ENCODE results near the gene STRAP.
A peak's percentile ranks its signal among the peaks of the same experiment; 100 is the strongest.

The STRAP gene

GRCh38 chr12:15879413-15879812 is 2.8 kb upstream of the STRAP start:
- H3K27ac ChIP-seq (ENCODE audit: low read length), result no peak overlapping the region
- H3K27me3 ChIP-seq (ENCODE audit: insufficient read depth, low read length, poor library complexity), result no peaks in the 10 kb centered on the region
- H3K9me3 ChIP-seq (ENCODE audit: insufficient read depth, low read length, severe bottlenecking), result no peaks in the 10 kb centered on the region
- H2AFZ ChIP-seq (ENCODE audit: low read depth, low read length), result no peak overlapping the region
- H3K4me3 ChIP-seq (ENCODE audit: low read depth in 1 of 2, low read length in 2 of 2), result no peak overlapping the region
- ATAC-seq (ENCODE audit: insufficient read depth, low read depth), result no peak
- H3K79me2 ChIP-seq (ENCODE audit: insufficient read depth, low read length), result peaks cover 29% of the 10 kb centered on the region
- no peak for DNase-seq
- no peak overlapping the region for H3K9ac ChIP-seq (ENCODE audit: low read depth, low read length)
- H3K4me2 ChIP-seq (ENCODE audit: insufficient read depth, low read length), result no peak overlapping the region
- TF ChIP-seq CTCF (IDR thresholded peaks at IDR 0.05; ENCODE audit: borderline replicate concordance, extremely low read depth, low read length, poor library complexity, severe bottlenecking) (no peak), EZH2 (IDR thresholded peaks at IDR 0.05; ENCODE audit: borderline replicate concordance, low read depth, low read length, severe bottlenecking) (no peak)
- H3K4me1 ChIP-seq (ENCODE audit: insufficient read depth, low read length), result peaks cover 26% of the 10 kb centered on the region
- peaks cover 14% of the 10 kb centered on the region for H3K36me3 ChIP-seq (ENCODE audit: insufficient read depth, low read length)
- H4K20me1 ChIP-seq (ENCODE audit: insufficient read depth, low read length), result peaks cover 20% of the 10 kb centered on the region

- DNase-seq (no peak), ATAC-seq (ENCODE audit: insufficient read depth, low read depth) (no peak)
- no peak overlapping the region for H3K9ac ChIP-seq (ENCODE audit: low read depth, low read length)
- H2AFZ ChIP-seq (ENCODE audit: low read depth, low read length), result peak overlapping the region; percentile 51; the same call in 1 of the 2 replicates
- H3K9me3 ChIP-seq (ENCODE audit: insufficient read depth, low read length, severe bottlenecking), result no peaks in the 10 kb centered on the region
- peaks cover 39% of the 10 kb centered on the region for H3K4me1 ChIP-seq (ENCODE audit: insufficient read depth, low read length)
- peak overlapping the region; percentile 81; the same call in 1 of the 2 replicates for H3K4me2 ChIP-seq (ENCODE audit: insufficient read depth, low read length)
- H4K20me1 ChIP-seq (ENCODE audit: insufficient read depth, low read length), result peaks cover 31% of the 10 kb centered on the region
- H3K27me3 ChIP-seq (ENCODE audit: insufficient read depth, low read length, poor library complexity), result no peaks in the 10 kb centered on the region
- H3K36me3 ChIP-seq (ENCODE audit: insufficient read depth, low read length), result peaks cover 24% of the 10 kb centered on the region
- no peak for TF ChIP-seq CTCF (IDR thresholded peaks at IDR 0.05; ENCODE audit: borderline replicate concordance, extremely low read depth, low read length, poor library complexity, severe bottlenecking)
- no peak overlapping the region for H3K4me3 ChIP-seq (ENCODE audit: low read depth in 1 of 2, low read length in 2 of 2)
- H3K79me2 ChIP-seq (ENCODE audit: insufficient read depth, low read length), result peaks cover 42% of the 10 kb centered on the region
- H3K27ac ChIP-seq (ENCODE audit: low read length), result no peak overlapping the region
Observed at GRCh38 chr12:15880721-15881120, 1.5 kb upstream of the STRAP start.

GRCh38 chr12:15883536-15883935 is 1.3 kb downstream of the STRAP start:
- Histone ChIP-seq H3K4me2 (ENCODE audit: insufficient read depth, low read length) (peak overlapping the region; percentile 81), H2AFZ (ENCODE audit: low read depth, low read length) (no peak overlapping the region), H3K27ac (ENCODE audit: low read length) (no peak overlapping the region), H3K79me2 (ENCODE audit: insufficient read depth, low read length) (peaks cover 70% of the 10 kb centered on the region), H3K36me3 (ENCODE audit: insufficient read depth, low read length) (peaks cover 50% of the 10 kb centered on the region), H3K9me3 (ENCODE audit: insufficient read depth, low read length, severe bottlenecking) (no peaks in the 10 kb centered on the region), H3K27me3 (ENCODE audit: insufficient read depth, low read length, poor library complexity) (no peaks in the 10 kb centered on the region), H3K4me3 (ENCODE audit: low read depth in 1 of 2, low read length in 2 of 2) (peak overlapping the region; percentile 98 to 99; a peak in 3 of 4 replicates), H3K4me1 (ENCODE audit: insufficient read depth, low read length) (peaks cover 50% of the 10 kb centered on the region), H4K20me1 (ENCODE audit: insufficient read depth, low read length) (peaks cover 53% of the 10 kb centered on the region), H3K9ac (ENCODE audit: low read depth, low read length) (peak overlapping the region; percentile 95)
- DNase-seq, result no peak
- TF ChIP-seq EZH2 (IDR thresholded peaks at IDR 0.05; ENCODE audit: borderline replicate concordance, low read depth, low read length, severe bottlenecking) (no peak), CTCF (IDR thresholded peaks at IDR 0.05; ENCODE audit: borderline replicate concordance, extremely low read depth, low read length, poor library complexity, severe bottlenecking) (no peak)
- no peak for ATAC-seq (ENCODE audit: insufficient read depth, low read depth)
